ENCODE data around the gene CFAP300.

CFAP300 gene

DNA sequence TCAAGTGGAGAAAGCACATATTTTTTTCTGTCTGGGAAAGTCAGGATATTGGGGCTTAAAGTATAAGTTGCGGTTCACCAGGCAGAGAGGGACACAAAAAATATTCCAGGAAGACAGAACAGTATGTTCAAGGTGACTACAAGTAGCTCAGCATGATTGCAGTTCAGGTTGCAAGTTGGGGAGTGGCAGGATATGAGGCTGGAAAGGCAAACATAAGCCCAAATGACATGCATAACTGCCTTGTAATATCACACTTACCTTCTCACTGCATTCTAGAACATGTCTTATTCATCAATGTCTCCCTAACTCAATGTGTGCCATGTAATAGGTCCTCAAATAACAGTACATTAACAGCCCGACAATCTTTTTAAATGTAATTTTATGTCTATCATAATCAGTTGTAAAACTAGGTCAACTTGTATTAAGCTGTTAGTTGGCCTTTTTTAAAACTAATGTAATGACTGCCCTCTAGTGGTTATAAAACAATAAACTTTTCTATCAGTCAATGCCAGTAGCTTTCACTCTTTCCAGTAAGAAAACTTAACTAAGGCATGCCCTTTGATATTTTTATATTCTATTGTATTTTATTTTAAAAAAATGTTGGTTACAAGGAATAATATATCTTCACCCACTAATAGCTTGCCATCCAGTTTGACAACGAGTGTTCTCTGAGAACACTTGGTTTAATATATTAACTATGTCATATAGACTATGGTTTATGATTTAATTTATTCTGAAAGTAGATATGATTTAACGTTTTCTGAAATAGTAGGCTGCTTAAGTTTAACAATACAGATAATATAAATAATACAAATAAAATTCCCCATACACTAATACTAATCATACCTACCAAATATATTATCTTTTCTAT lies 39.4 kb upstream of the CFAP300 start:
- H3K4me3 ChIP-seq (ENCODE audit: low read depth, low read length): no peak overlapping the region
- peak; percentile 24 for DNase-seq (ENCODE audit: low read depth)
- in situ Hi-C loops (cut with HindIII; ENCODE audit: low sequenced_read_pairs): loop anchor here (5.0 to 10.0 kb wide), 2 partner anchors 146 to 573 kb away; no protein-coding TSS in a partner anchor
- TF ChIP-seq, protein P1, sequence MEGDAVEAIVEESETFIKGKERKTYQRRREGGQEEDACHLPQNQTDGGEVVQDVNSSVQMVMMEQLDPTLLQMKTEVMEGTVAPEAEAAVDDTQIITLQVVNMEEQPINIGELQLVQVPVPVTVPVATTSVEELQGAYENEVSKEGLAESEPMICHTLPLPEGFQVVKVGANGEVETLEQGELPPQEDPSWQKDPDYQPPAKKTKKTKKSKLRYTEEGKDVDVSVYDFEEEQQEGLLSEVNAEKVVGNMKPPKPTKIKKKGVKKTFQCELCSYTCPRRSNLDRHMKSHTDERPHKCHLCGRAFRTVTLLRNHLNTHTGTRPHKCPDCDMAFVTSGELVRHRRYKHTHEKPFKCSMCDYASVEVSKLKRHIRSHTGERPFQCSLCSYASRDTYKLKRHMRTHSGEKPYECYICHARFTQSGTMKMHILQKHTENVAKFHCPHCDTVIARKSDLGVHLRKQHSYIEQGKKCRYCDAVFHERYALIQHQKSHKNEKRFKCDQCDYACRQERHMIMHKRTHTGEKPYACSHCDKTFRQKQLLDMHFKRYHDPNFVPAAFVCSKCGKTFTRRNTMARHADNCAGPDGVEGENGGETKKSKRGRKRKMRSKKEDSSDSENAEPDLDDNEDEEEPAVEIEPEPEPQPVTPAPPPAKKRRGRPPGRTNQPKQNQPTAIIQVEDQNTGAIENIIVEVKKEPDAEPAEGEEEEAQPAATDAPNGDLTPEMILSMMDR (IDR thresholded peaks at IDR 0.05; ENCODE audit: low read depth, low read length, missing control alignments): no peak

DNA sequence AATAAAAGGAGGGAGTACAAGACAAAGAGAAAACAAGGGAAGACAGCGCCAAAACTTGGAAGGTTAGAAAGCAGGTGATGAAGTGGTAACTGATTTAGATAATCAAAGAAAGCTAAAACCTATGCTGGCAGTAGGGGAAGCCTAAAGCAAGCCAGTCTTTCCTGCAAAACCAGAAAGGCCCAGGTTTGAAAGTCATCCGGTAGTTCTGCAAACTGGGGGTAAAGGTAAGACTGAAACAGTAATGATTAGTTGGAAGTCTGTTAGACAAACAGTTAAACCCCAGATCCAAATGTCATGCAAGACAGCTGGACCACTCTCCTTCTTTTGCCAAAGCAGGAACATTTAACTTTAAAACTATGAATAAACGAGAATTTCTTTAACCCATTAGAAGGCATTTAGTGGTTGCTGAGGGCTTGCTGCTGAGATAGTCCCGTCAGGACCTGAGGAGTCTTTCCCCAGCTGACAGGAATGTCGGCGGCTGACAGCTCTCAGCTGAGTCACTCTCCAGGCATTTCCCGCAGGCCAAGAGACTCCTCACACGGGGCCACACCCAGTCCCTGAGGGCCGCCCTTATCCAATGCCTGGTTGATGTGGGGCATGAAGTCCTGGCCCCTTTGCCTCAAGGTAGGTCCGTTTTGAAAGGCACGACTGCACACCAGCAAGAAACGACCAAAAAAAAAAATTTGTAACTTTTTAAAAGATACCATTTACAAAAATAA lies 36.3 kb upstream of the CFAP300 start:
- TF ChIP-seq, protein P1 (IDR thresholded peaks at IDR 0.05; ENCODE audit: low read depth, low read length, missing control alignments): no peak
- DNase-seq (ENCODE audit: low read depth): peak; percentile 47
- in situ Hi-C loops (cut with HindIII; ENCODE audit: low sequenced_read_pairs): no loop called here
- no peak overlapping the region for H3K4me3 ChIP-seq (ENCODE audit: low read depth, low read length)

DNA sequence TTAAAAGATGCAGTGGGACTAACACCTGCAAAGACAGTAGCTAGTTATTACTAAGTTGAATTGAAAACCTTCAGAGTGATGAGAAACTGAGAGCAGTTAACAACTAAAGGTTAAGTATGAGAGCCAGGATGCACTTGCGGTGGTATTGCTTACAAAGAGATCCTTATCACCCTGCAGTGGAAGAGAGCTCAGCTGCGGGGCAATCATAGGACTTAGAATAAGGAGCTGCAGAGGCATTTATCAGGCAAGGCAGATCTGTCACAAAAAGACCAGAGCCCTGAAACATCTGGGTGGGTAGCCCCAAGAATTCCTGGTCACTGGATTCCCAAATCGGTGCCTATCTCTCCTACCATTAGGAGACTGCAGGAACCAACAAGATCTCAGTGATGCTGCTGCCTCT lies 34.3 kb upstream of the CFAP300 start:
- in situ Hi-C loops (cut with HindIII; ENCODE audit: low sequenced_read_pairs): no loop called here
- H3K4me3 ChIP-seq (ENCODE audit: low read depth, low read length): no peak overlapping the region
- DNase-seq (ENCODE audit: low read depth): no peak
- TF ChIP-seq, protein P1 (IDR thresholded peaks at IDR 0.05; ENCODE audit: low read depth, low read length, missing control alignments): no peak

DNA sequence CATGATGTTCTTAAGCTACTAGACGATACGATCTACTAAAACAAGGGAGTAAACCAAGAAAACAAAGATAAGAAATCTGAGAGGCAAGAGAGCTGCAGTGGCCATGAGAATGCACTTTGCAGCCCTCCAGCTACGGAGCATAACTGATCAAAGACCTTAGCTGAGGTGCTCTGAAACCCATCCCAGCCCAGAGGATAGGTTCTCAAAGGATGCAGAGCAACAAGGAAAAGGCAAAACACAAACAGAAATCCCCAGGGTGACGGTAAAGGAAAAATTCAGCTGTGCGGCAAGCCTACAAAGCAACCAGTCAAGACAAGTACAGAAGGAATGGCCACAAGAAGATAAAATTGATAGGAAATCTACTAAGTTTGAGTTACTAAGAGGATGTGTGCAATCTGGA lies 32.5 kb upstream of the CFAP300 start:
- no peak for DNase-seq (ENCODE audit: low read depth)
- in situ Hi-C loops (cut with HindIII; ENCODE audit: low sequenced_read_pairs): no loop called here
- no peak overlapping the region for H3K4me3 ChIP-seq (ENCODE audit: low read depth, low read length)
- TF ChIP-seq, protein P1 (IDR thresholded peaks at IDR 0.05; ENCODE audit: low read depth, low read length, missing control alignments): no peak

DNA sequence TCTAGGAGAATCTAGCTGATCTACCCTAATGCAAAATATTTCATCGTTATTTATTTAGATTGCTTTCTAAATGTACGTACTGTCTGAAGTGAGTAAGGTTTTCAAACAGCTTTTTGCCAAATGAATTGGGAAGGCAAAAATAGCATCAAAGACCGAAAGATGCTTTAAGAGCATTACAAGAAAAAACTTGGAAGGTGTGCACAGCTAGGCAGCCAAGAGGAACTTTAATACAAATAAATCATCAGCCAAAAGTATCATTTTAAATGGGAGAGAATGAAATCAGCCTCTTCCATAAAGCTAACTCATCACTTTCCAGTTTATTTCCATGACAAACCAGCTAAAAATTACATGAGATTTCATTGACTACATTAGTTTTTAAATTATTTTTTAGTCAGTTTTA lies 30.2 kb upstream of the CFAP300 start:
- no peak for DNase-seq (ENCODE audit: low read depth)
- TF ChIP-seq, protein P1 (IDR thresholded peaks at IDR 0.05; ENCODE audit: low read depth, low read length, missing control alignments): no peak
- in situ Hi-C loops (cut with HindIII; ENCODE audit: low sequenced_read_pairs): no loop called here
- no peak overlapping the region for H3K4me3 ChIP-seq (ENCODE audit: low read depth, low read length)

DNA sequence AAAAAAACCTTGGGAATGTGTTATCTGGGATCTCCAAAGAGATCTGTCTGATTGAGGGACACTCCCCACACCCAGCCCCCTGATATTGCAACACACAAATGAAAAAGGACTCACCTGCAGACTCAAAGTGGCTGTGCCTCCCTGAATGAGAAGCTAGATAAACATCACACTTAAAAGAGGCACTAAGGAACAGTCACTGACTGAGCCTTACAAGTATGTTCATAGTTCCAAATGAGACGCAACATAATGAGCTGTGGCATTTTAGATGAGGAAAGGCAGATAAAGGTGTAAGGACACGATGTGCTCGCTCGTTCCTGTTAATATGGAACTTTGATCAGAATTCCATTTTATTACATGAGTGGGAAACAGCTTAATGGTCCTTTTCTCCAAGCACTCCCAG lies 21.0 kb upstream of the CFAP300 start:
- H3K4me3 ChIP-seq (ENCODE audit: low read depth, low read length): no peak overlapping the region
- DNase-seq (ENCODE audit: low read depth): no peak
- TF ChIP-seq, protein P1 (IDR thresholded peaks at IDR 0.05; ENCODE audit: low read depth, low read length, missing control alignments): no peak
- in situ Hi-C loops (cut with HindIII; ENCODE audit: low sequenced_read_pairs): no loop called here

Data from astrocyte of the cerebellum (primary cell).